Fibroblast of gingiva (primary cell): ENCODE measurements around the gene TRIM8.
A peak's percentile ranks its signal among the peaks of the same experiment; 100 is the strongest.
"Not testable (repeated sequence)": the region's sequence is repeated elsewhere in the genome, so short reads cannot be mapped to it uniquely, and the experiment has no call there.

Experiments used
- DNase-seq: peaks from one replicate; pipeline ENCODE4 v3.0.0-alpha.2; 2011; ENCODE audit warnings: low read depth

TRIM8 gene

GRCh38 chr10:102670871-102671434 lies 26.7 kb downstream of the TRIM8 start:
- no peak for DNase-seq

- no peak for DNase-seq
These were observed 29.0 kb downstream of the TRIM8 start for GRCh38 chr10:102673236-102673818.

GRCh38 chr10:102673819-102674511 lies 29.7 kb downstream of the TRIM8 start:
- peak; percentile 62 for DNase-seq

GRCh38 chr10:102674566-102674965 lies 30.3 kb downstream of the TRIM8 start:
- DNase-seq, result no peak

GRCh38 chr10:102675011-102675665 lies 30.9 kb downstream of the TRIM8 start:
- DNase-seq, result no peak

- peak; percentile 92 for DNase-seq
These were observed 31.6 kb downstream of the TRIM8 start for GRCh38 chr10:102675666-102676533.

- no peak for DNase-seq
These were observed 32.4 kb downstream of the TRIM8 start for GRCh38 chr10:102676534-102677315.

GRCh38 chr10:102677331-102678067 lies 33.2 kb downstream of the TRIM8 start:
- DNase-seq, result no peak

- DNase-seq, result no peak
These were observed 33.8 kb downstream of the TRIM8 start for GRCh38 chr10:102678068-102678400.

- peak; percentile 46 for DNase-seq
These were observed 34.6 kb downstream of the TRIM8 start for GRCh38 chr10:102678842-102679289.

- DNase-seq, result no peak
These were observed 35.3 kb downstream of the TRIM8 start for GRCh38 chr10:102679596-102679995.

- DNase-seq, result no peak
These were observed 37.4 kb downstream of the TRIM8 start for GRCh38 chr10:102681696-102682095.

- DNase-seq, result no peak
These were observed 38.1 kb downstream of the TRIM8 start for GRCh38 chr10:102682416-102682815.

GRCh38 chr10:102682981-102683380 lies 38.7 kb downstream of the TRIM8 start:
- no peak for DNase-seq

- DNase-seq, result no peak
These were observed 39.5 kb downstream of the TRIM8 start for GRCh38 chr10:102683736-102684135.

GRCh38 chr10:102691285-102692066 lies 47.2 kb downstream of the TRIM8 start:
- peak; percentile 93 for DNase-seq

- DNase-seq, result not testable (repeated sequence)
These were observed 51.1 kb downstream of the TRIM8 start for GRCh38 chr10:102695401-102695800.

- no peak for DNase-seq
These were observed 52.5 kb downstream of the TRIM8 start for GRCh38 chr10:102696736-102697135.

- DNase-seq, result no peak
These were observed 54.6 kb downstream of the TRIM8 start for GRCh38 chr10:102698894-102699293.

GRCh38 chr10:102701272-102701671 lies 57.0 kb downstream of the TRIM8 start:
- peak; percentile 30 for DNase-seq
